ENCODE data around the gene EEFSEC. TPM values are rescaled to one million over a fixed set of nuclear protein-coding genes. Genes with fewer than 3 reads are reported as not detected.

Gene EEFSEC
- total RNA-seq, 1 donor from 2014 or later = 16.9 TPM

DNA sequence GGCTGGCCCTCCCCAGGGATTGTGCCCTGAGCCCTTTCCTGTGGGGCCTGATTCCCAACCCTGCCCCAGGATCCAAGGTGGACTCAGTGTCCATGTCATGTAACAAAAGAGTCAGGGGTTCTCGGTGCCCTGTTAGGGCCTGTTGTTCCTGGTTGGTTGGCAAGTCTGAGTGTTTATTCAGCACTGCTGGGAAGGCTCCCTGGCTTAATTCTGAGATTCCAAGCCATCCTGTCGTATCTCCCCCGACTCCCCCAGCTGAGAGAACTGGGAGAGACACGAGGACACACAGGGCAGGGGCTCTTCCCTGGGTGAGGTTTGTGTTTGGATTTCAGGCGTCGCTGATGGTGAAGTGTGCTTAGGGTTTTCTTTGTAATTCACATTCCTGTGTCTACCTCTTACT, 78.3 kb downstream of the EEFSEC start:
- DNase-seq = no peak
- ATAC-seq (ENCODE audit: poor library complexity) = no peak
- intact Hi-C loops (cut with DNase I) = no loop called here

DNA sequence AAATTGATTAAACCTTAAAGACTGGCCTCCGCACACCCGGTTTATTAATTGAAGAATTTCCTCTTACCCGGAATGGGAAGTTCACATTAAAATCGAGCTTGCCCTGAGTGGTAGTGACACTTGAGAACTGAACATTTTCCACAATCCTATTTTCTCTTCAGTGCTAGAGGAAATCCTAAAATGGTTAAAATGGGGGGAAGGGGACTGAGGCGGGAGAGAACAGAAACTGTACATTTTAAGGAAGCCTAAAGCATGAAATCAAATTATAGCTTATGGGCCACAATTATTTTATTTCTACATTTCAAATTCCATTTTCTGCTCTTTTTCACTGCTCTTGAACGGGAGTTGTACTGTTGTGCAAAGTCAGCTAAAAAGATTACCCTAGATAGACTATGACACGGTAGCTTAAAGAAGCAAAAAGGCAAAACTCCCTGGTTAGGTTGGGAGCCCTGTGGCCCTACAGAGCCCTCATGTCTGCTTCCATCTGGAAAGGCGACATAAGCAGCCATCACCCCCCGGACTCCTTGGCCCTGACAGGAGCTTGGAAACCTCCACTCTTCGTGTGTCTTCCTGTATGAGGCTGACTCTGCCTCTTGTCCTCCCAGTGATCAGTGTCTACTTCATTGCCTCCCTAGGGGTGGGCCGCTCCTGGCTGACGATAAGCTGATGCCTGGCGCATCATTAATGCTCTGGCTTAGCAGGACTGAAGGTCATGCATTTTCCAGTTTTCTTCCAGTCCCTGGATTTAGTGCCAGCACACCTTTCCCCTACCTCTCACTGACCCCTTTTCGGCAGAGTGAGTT, 79.3 kb downstream of the EEFSEC start:
- DNase-seq = no peak
- intact Hi-C loops (cut with DNase I) = no loop called here
- ATAC-seq (ENCODE audit: poor library complexity) = no peak

DNA sequence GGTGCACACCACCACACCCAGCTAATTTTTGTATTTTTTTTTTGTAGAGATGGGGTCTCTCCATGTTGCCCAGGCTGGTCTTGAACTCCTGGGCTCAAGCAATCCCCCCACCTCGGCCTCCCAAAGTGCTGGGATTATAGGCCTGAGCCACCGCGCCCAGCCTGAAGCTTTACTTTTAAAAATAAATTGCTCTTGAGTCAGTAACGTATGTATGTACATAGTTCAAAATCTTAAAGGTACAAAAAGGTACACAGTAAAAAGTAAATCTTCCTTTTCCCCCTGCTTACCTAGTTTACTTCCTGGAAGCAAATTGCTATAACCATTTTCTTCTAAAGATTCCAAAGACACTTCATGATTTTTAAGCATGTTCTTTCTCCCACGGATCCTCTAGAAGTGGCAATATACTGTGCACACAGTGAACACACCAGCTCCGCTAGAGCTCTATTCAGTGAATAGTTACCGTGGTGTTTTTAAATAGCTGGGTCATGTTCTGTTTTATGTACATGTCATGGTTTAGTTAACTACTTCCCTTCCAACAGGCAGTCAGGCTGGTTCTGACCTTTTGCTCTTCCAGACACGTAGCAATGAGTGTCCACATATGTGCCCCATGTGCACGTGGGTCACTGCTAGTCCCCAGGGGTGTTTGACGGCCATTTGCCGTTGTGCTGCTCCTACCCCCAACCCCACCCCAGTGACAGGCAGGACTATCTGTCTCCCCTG, 82.1 kb downstream of the EEFSEC start:
- DNase-seq (no peak), ATAC-seq (ENCODE audit: poor library complexity) (peak; percentile 73)
- intact Hi-C loops (cut with DNase I) = no loop called here

DNA sequence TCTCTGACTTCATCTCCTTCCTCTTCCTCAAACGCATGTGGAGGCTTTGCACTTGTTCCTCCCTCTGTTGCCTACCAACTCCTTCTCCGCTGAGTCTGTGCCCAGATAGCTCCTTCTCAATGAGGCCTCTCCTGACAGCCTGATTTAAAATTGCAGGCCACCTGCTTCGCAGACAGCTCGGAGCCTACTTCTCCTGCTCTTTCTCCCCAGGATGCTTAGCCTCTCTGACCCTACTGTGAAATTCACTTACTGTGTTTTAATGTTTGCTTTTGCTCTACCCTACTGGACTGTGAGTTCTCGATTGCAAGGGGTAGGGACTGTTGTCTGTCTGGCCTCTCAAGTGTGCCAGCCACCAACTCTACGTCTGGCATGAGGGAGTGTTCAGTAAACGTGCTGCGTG, 83.4 kb downstream of the EEFSEC start:
- ATAC-seq (ENCODE audit: poor library complexity) (peak; percentile 72), DNase-seq (no peak)

DNA sequence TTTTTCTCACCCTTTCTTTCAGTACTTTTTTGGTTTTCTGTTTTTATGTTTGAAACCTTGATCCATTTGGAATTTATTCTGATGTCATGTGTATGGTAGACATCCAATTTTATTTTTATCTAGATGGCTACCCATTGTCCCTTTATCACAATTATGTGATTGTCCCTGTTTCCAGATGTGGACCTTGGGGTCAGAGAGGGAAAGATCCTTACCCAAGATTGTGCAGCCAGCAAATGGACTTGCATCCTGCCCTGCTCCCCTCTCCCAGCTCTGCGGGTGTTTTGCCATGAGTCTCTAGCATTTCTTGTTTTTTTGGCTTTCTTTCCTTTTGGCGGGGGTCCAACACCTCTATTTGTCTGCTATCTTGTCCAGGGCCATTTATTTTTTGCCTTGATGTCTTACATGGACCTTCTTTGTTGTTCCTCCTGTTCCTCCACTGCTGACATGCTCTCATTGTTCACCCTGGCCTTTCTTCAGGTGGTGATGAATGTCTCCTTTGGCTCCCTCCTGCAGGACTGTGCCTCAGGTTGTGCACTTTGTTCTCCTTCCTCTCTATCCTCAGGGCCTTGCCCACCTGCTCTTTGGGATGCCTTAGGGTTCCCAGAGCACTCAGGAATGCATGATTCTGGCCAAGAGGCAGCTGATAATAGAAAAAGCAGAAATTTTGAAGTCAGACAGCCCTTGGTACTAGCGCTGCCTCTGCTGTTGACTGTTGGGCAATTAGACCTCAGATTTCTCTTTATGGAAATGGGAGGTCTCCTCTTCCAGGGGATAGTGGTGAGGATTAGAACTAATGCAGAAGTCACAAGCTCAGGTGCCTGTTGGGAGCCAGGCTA, 84.3 kb downstream of the EEFSEC start:
- intact Hi-C loops (cut with DNase I) = no loop called here
- ATAC-seq (ENCODE audit: poor library complexity) (no peak), DNase-seq (no peak)

More for the DNA sequence above, 83.4 kb downstream of the EEFSEC start:
- intact Hi-C loops (cut with DNase I) = no loop called here

DNA sequence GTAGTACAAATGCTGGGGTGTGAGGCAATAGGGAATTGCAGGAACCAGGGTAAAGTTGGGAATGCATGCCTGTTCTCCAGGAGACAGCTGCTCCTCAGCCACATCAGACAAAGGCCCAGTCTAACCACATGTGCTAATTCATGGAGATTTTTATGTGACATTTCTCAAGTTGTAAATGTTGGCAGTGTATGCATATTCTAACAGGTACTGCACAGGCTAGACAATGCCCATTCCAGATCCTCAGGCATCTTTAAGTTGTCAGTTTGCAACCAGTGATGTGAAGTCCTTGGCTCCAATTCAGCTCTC, 84.9 kb downstream of the EEFSEC start:
- DNase-seq (no peak), ATAC-seq (ENCODE audit: poor library complexity) (no peak)
- intact Hi-C loops (cut with DNase I) = no loop called here

DNA sequence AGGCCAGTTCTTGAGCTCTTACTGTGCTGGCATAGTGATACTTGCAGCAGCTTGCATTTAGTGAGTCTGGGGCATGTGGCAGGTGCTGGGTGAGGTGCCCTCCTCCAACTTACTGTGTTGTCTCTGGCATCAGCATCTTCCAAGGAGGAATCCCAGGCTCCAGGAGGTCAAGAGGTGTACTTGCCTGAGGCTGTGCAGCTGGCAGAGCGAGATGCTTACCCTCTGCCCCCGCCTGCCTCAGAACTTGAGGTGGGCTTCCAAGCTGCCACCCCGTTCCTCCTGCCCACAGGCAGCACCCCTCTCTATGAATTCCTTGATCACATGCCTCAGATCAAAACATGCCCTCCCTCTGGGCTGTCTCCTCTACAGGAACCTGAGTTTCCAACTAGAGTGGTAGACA, 86.0 kb downstream of the EEFSEC start:
- ATAC-seq (ENCODE audit: poor library complexity) = no peak
- DNase-seq = no peak
- intact Hi-C loops (cut with DNase I) = no loop called here

DNA sequence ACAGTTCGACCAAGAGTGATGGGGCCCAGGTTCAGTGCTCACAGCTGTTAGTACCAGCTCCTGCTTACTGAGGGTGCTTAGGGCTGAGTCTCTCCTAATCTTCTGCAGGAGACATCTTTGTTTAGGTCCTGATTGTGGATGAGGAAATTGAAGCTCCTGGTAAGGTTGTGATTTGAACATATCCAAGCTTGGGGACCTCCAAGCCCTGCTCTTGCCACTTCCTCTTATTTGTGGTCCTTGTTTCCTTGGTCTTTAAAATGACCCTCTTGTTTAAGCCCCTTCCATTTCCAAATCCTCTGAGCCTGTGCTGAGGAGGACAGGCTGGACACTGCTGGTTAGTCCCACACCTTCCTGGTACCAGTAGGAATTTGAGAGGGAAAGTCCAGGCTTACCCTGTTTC, 87.0 kb downstream of the EEFSEC start:
- ATAC-seq (ENCODE audit: poor library complexity) = no peak
- intact Hi-C loops (cut with DNase I) = no loop called here

DNA sequence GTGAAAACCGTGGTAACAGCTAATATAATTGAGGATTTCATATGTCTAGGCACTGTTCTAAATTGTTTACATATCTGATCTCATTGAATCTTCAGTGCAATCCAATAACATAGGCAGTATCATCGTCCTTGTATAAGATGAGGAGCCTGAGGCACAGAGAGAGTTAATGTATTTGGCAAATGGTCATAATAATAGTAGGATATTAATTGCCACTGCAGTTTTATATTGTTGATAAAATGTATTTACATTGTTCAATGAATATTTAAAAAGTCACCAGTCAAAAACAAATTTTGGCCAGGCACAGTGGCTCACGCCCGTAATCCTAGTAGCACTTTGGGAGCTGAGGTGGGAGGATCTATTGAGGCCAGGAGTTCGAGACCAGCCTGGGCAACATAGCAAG, 88.5 kb downstream of the EEFSEC start:
- DNase-seq = no peak
- intact Hi-C loops (cut with DNase I) = no loop called here
- no peak for ATAC-seq (ENCODE audit: poor library complexity)

More for the DNA sequence above, 87.0 kb downstream of the EEFSEC start:
- no peak for DNase-seq

DNA sequence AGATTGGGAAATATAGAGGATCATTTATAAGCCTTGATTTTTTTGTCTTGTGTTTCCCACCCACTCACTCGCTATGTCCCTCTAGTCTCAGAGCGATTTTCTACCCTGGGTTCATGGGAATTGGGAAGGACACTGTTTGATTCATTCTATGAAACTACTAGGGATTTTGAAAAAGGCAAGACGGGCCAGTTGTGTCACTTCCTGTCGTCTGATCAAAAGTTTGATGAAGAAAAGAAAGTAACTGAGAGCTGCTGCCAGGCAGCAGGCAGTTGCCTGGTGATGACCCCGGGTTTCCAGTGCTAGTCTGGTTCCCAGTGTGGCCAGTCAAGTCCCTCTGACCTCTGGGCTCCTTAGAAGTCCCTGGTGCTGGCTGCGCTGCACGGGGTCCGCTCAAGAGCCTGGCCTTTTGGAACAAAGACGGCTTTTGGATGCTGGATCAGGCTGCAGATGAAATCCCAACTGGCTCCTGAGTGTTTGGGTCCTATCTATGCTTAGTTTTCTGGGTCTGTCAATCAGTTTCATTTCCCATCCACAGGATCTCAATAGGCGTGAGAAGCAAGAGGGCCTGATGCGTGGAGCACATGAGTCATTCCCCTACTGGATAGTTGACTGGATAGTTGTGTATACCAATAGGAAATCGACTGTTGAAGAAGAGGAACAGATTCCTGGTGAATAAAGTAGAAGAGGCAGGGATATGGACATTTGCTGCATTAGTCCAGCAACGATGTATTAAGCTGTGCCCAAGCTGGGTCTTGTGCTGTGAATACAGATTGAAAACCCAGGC, 89.7 kb downstream of the EEFSEC start:
- DNase-seq = no peak
- ATAC-seq (ENCODE audit: poor library complexity) = no peak
- intact Hi-C loops (cut with DNase I) = no loop called here

DNA sequence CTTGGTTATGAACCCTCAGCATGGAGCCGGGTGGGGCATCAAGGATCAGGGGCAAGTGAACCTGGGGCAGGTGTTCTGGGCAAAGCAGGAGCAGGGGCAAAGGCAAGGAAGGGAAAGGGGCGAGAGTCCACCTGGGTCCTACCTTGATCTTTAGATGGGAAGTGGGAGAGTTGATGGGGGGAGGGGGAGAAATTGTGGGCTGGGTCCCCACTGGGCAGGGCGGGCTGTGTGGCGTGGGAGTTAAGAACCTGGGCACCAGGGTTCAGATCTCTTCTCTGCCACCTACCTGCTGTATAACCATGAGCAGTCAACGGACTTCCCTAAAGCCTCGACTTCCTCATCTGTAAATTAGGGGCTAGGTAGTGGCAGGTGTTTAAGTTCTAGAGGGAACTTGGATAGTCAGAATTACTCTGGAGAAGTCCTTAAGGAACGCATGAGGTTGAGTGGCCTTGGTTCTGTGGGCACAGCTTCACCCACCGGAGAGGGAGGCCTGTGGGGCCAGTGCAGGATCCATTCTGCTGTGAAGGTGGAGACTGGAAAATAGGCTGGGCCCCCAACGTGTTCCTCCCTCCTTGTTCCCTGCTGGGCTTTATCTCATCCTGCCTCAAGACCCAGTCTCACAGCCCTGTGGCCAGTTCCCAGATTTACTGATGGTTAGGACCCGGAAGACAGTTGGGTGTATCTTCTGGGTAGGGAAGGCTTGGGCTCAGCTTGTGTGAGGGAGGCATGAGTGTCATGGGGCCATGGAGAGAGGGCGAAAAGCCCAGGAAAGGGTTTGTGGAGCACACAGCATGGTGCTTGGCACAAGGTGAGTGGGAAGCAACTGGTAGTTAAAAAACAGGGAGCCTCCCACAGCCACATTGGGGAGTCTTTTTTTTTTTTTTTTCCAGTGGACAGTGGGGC, 90.6 kb downstream of the EEFSEC start:
- no peak for ATAC-seq (ENCODE audit: poor library complexity)
- intact Hi-C loops (cut with DNase I) = no loop called here
- no peak for DNase-seq

DNA sequence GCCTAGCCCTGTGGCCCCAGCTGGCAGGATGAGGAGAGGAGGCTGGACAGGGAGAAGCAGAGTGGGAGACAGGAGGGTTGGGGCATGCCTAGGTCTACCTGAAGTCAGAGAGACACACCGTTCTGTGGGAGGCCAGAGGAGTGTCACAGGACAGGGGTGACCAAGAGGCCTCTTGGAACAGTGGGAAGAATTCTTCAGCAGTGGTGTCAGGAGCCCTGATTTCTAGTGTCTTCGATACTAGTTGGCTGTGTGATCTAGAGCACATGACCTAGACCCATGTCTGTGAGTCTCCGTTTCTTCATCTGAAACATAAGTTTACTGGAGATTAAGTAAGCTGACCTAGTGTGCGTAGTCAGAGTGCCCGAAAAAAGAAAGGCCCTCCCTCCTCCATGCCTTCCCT, 92.2 kb downstream of the EEFSEC start:
- intact Hi-C loops (cut with DNase I) = no loop called here
- no peak for ATAC-seq (ENCODE audit: poor library complexity)

DNA sequence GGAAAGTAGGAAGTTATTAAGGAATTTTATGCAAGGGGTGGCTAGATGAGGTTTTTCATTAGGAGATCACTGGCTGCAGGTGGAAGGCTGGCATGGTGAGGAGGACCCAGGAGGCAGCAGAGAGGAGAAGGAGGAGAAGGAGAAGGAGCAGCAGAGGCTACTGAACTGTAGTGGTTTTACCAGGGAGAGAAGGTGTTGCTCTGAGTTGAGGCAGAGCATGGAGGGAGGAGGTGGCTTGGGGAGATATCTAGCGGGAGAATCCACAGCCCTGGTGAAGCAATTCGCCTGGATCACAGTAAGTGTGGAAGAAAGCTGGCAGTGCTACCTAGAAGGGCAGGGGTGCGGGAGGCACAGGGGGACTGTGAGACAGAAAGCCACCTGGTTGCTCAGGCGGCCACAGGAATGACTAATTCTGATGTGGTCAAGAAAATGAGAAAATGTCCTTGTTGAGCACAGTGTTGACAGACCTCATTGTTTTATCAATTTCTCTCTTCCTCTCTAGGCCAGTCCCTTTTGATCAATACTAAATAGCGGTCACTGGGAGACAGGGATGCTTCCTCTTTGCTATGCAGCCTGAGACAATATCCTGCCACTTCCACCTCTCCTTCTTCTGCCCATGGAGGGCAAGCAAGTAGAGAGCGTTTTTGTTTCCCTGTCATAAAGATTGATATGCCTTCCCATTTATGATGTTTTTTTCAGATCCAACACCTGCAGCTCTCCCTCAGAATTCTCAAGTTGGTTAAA, 94.6 kb downstream of the EEFSEC start:
- DNase-seq (no peak), ATAC-seq (ENCODE audit: poor library complexity) (no peak)
- intact Hi-C loops (cut with DNase I) = no loop called here

More for the DNA sequence above, 92.2 kb downstream of the EEFSEC start:
- DNase-seq = no peak

DNA sequence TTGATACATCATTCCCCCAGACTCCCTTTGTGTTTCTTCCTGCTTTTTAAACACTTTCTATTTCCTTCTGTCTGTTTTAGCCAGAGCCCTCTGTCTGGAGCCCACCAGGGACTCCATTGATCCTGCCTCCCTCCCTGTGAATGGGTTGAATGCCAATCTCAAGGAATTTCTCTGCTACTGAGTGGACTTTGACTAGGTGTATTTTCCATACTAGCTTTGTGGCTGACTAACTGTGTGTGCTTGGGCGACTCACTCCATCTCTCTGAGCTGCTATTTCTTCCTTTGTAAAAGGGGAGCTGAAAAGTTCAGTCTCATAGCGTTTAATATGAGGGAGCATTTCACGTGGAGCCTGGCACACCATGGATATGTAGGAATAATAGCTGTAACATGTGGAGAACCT, 98.8 kb downstream of the EEFSEC start:
- DNase-seq (no peak), ATAC-seq (ENCODE audit: poor library complexity) (no peak)
- intact Hi-C loops (cut with DNase I) = no loop called here

DNA sequence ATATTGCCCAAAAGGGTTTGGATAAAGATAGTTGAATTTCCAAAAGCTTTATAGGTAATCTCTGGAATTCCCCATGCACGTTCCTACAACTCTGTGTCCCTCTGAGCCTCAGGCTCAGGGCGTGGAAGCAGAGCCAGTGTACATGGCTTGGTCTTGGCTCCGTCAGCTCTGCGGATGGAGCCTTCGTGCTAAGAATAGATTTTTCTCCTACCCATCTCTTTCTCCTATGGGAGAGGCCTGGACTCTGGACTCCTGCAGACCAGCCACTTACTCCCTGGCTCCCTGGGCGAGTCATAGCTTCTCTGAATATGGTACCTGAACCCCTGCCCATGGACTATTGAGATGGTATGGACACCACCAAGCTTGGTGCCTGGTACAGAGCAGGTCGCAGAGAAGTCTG, 99.9 kb downstream of the EEFSEC start:
- ATAC-seq (ENCODE audit: poor library complexity) (peak; percentile 92), DNase-seq (no peak)
- intact Hi-C loops (cut with DNase I) = no loop called here

DNA sequence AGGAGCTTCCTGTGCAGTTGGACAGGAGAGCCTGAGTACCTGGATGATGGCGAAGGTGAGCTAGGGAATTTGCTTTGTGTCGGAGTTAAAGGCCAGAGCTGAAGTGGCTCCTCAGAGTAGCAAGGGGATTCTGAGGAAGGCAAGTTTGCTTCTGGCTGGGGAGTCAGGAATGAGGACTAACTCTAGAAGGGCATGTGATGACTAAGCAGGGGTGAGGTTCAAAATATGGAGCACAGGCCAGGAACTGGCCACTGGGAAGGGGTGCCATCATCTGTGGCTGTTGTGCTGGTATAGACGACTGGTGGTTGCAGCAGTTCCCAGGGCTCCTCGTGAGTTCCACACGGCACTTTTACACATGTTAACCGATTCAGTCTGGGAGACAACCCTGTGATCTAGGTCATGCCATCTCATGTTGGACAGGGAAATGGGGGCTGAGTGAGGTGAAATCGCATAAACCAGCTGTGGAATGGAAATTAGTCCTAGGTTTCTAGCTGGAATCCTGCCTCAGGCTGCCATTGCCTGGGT, 100.8 kb downstream of the EEFSEC start:
- ATAC-seq (ENCODE audit: poor library complexity) (no peak), DNase-seq (no peak)
- intact Hi-C loops (cut with DNase I) = no loop called here

DNA sequence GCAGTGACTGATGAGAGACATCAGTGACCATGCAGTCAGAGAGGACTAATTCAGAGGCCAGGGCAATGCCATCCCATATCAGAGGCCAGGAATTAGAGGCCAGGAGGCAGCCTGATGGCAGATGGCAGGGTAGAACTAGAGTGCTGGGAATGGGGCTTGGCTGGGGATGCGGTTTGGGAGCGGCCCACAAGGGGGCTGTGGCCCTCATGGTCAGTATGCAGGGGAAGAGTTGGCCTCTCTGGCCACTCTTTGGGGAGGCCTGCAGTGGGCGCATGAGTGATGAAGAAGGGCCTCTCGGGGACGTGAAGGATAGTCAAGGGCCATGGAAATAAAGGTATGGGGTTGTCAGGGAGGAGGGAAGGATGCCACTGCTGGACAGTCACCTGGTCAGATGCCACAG, 101.7 kb downstream of the EEFSEC start:
- no peak for DNase-seq
- ATAC-seq (ENCODE audit: poor library complexity) = no peak
- intact Hi-C loops (cut with DNase I) = no loop called here
